ENCODE results near the gene LEO1. TPM values are rescaled to one million over a fixed set of nuclear protein-coding genes. Genes with fewer than 3 reads are reported as not detected.

LEO1 gene
- total and polyA plus RNA-seq, 2 of the 13 experiments (the other 11 are each of a cell fraction or from before 2014, with no cell fraction given): 17.0 to 60.3 TPM

GRCh38 chr15:51970132-51970817 lies 1.3 kb downstream of the LEO1 start (continued):
- TF ChIP-seq ZC3H13 (CRISPR knock-in tag; IDR thresholded peaks at IDR 0.05) (no peak), ZNF124 (CRISPR knock-in tag; IDR thresholded peaks at IDR 0.05) (no peak), MEIS2 (CRISPR knock-in tag; IDR thresholded peaks at IDR 0.05) (peak; percentile 92), POGZ (CRISPR knock-in tag; IDR thresholded peaks at IDR 0.05) (peak; percentile 20; the same call in 1 of the 2 replicates), ZBTB43 (CRISPR knock-in tag; conservative IDR thresholded peaks at IDR 0.05) (peak; percentile 24; the same call in 1 of the 2 replicates), TBX2 (CRISPR knock-in tag; IDR thresholded peaks at IDR 0.05; ENCODE audit: borderline replicate concordance) (peak; percentile 44; the same call in 1 of the 2 replicates), TIGD3 (CRISPR knock-in tag; IDR thresholded peaks at IDR 0.05; ENCODE audit: borderline replicate concordance) (no peak), CCDC6 (CRISPR knock-in tag; IDR thresholded peaks at IDR 0.05) (no peak), ATF4 (CRISPR knock-in tag; IDR thresholded peaks at IDR 0.05) (peak in 1 of 2 experiments; percentile 53; a peak in 1 of 4 replicates), PHF5A (CRISPR knock-in tag; IDR thresholded peaks at IDR 0.05; ENCODE audit: low read depth, unreplicated experiment) (peak; percentile 18), SNAPC4 (CRISPR knock-in tag; IDR thresholded peaks at IDR 0.05) (0 out of 2 replicates have a peak, but pooled peaks have one; percentile 2), THAP11 (CRISPR knock-in tag; IDR thresholded peaks at IDR 0.05) (0 out of 2 replicates have a peak, but pooled peaks have one; percentile 24), SOX6 (IDR thresholded peaks at IDR 0.05) (no peak), SOX6 (CRISPR knock-in tag; IDR thresholded peaks at IDR 0.05) (peak; percentile 66), ZFP37 (CRISPR knock-in tag; IDR thresholded peaks at IDR 0.05; ENCODE audit: borderline replicate concordance) (no peak), MAFK (conservative IDR thresholded peaks at IDR 0.05 in 1 of 2, IDR thresholded peaks at IDR 0.05 in 1 of 2; ENCODE audit: low read length in 2 of 2) (no peak), MED8 (CRISPR knock-in tag; IDR thresholded peaks at IDR 0.05; ENCODE audit: insufficient replicate concordance) (no peak), ZNF33B (CRISPR knock-in tag; IDR thresholded peaks at IDR 0.05) (no peak), GATAD2A (CRISPR knock-in tag; IDR thresholded peaks at IDR 0.05) (peak; percentile 56), ZNF564 (CRISPR knock-in tag; IDR thresholded peaks at IDR 0.05) (no peak), MBD4 (IDR thresholded peaks at IDR 0.05; ENCODE audit: borderline replicate concordance, low read length) (no peak), FOXK2 (IDR thresholded peaks at IDR 0.05) (0 out of 2 replicates have a peak, but pooled peaks have one; percentile 22), HMG20B (CRISPR knock-in tag; conservative IDR thresholded peaks at IDR 0.05) (no peak)

All from HepG2 (cell line).